ENCODE results near the gene RGS6. TPM values are rescaled to one million over a fixed set of nuclear protein-coding genes. Genes with fewer than 3 reads are reported as not detected.

The RGS6 gene
- total RNA-seq, 1 donor from 2014 or later, result 0.34 TPM

DNA sequence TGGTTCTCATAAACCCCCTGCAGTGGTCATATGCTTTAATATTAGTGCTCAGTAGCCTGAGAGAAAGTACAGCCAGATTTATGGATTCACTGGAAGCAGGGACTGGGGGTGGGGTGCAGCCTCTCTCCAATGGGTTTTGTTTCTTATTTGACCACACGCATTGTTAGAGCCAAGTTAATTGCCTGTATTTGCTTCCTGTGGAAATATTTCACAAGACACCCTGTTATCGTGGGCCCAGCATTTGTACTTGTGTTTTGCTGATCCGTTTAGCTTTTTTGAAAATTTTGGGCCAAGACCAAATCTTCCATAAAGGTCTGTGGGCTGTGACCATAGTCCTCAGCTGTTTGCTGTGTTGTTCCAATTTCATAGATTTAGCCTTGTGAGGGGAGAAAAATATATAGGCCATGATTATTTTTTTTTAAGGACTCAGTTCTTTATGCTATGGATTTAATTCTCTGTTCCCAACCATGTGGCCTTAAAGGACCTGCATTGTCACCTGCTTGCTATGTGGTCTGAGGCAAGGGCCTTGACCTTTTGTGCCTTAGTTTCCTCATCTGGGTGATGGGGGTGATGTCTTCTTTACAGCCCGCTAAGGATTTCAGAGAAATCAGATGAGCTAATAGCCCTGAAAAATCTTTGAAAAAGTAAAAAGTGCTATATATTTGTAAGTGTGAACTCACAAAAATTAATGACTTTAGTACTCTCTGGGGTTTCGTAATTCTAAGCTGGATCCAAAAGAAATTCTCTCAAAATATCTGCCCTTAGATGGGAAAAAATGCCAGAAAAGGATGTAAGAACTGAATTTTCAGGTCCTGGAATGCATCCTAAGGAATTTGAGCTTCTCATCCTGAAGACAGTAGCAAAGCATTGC lies 591.4 kb downstream of the RGS6 start:
- Histone ChIP-seq H3K9ac (ENCODE audit: low read length) (no peak overlapping the region), H3K27ac (ENCODE audit: low read depth, low read length) (no peak overlapping the region), H3K4me1 (ENCODE audit: insufficient read depth, low read length) (peaks cover 9% of the 10 kb centered on the region), H3K9me3 (ENCODE audit: insufficient read depth, low read depth, low read length) (no peaks in the 10 kb centered on the region), H4K20me1 (ENCODE audit: insufficient read depth, low read length) (no peaks in the 10 kb centered on the region), H3K36me3 (ENCODE audit: insufficient read depth, low read length) (no peaks in the 10 kb centered on the region), H3K27me3 (ENCODE audit: insufficient read depth, low read length) (no peaks in the 10 kb centered on the region), H3K4me3 (ENCODE audit: insufficient read depth, low read depth, low read length) (no peak overlapping the region), H2AFZ (ENCODE audit: low read depth, low read length) (no peak overlapping the region), H3K4me2 (ENCODE audit: low read length) (no peak overlapping the region), H3K79me2 (ENCODE audit: insufficient read depth, low read length) (no peaks in the 10 kb centered on the region)
- Mint-ChIP-seq H3K9me3 (ENCODE audit: unreplicated experiment) (peaks cover 11% of the 10 kb centered on the region), H3K27me3 (ENCODE audit: low read depth, unreplicated experiment) (no peaks in the 10 kb centered on the region), H3K36me3 (ENCODE audit: low read depth, unreplicated experiment) (no peaks in the 10 kb centered on the region), H3K4me3 (ENCODE audit: unreplicated experiment) (no peak overlapping the region), H3K27ac (ENCODE audit: unreplicated experiment) (no peak overlapping the region), H3K4me1 (ENCODE audit: low read depth, unreplicated experiment) (peaks cover 18% of the 10 kb centered on the region)
- TF ChIP-seq CTCF (IDR thresholded peaks at IDR 0.05; ENCODE audit: insufficient read depth, low read depth, low read length) (no peak), EZH2 (IDR thresholded peaks at IDR 0.05; ENCODE audit: insufficient read depth, low read length) (no peak)
- DNase-seq (ENCODE audit: low read depth), result no peak
- no peak for FAIRE-seq

GRCh38 chr14:72524295-72524629 lies 592.0 kb downstream of the RGS6 start:
- TF ChIP-seq CTCF (IDR thresholded peaks at IDR 0.05; ENCODE audit: insufficient read depth, low read depth, low read length), result no peak
- TF ChIP-seq EZH2 (IDR thresholded peaks at IDR 0.05; ENCODE audit: insufficient read depth, low read length), result no peak
- DNase-seq (ENCODE audit: low read depth) (no peak), FAIRE-seq (no peak)
- Histone ChIP-seq H3K9ac (ENCODE audit: low read length) (no peak overlapping the region), H3K4me2 (ENCODE audit: low read length) (no peak overlapping the region), H3K4me1 (ENCODE audit: insufficient read depth, low read length) (peaks cover 12% of the 10 kb centered on the region), H3K27me3 (ENCODE audit: insufficient read depth, low read length) (no peaks in the 10 kb centered on the region), H3K27ac (ENCODE audit: low read depth, low read length) (no peak overlapping the region), H2AFZ (ENCODE audit: low read depth, low read length) (no peak overlapping the region), H3K4me3 (ENCODE audit: insufficient read depth, low read depth, low read length) (no peak overlapping the region), H3K79me2 (ENCODE audit: insufficient read depth, low read length) (no peaks in the 10 kb centered on the region), H3K9me3 (ENCODE audit: insufficient read depth, low read depth, low read length) (no peaks in the 10 kb centered on the region), H4K20me1 (ENCODE audit: insufficient read depth, low read length) (no peaks in the 10 kb centered on the region), H3K36me3 (ENCODE audit: insufficient read depth, low read length) (no peaks in the 10 kb centered on the region)
- Mint-ChIP-seq H3K27ac (ENCODE audit: unreplicated experiment) (no peak overlapping the region), H3K4me1 (ENCODE audit: low read depth, unreplicated experiment) (peaks cover 16% of the 10 kb centered on the region), H3K4me3 (ENCODE audit: unreplicated experiment) (no peak overlapping the region), H3K27me3 (ENCODE audit: low read depth, unreplicated experiment) (no peaks in the 10 kb centered on the region), H3K36me3 (ENCODE audit: low read depth, unreplicated experiment) (no peaks in the 10 kb centered on the region), H3K9me3 (ENCODE audit: unreplicated experiment) (peaks cover 11% of the 10 kb centered on the region)

Data from astrocyte (in vitro differentiated cells and primary cell).